GM21367 (cell line): Measurements from ENCODE around the gene GRAMD1A.
"Not testable (repeated sequence)": the region's sequence is repeated elsewhere in the genome, so short reads cannot be mapped to it uniquely, and the experiment has no call there.

Experiments used
- ATAC-seq: cut with Tn5 transposase; IDR thresholded peaks from one replicate; pipeline ENCODE4 v1.9.1; 2021; ENCODE audit not compliant: unreplicated experiment

Gene GRAMD1A

GRCh38 chr19:34999498-35000337 is at the start of gene GRAMD1A:
Gene GRAMD1A, plus strand, starts transcription at chr19:35000323. Its CDS starts 156 bp downstream, at chr19:35000479.
- ATAC-seq, result no peak

DNA sequence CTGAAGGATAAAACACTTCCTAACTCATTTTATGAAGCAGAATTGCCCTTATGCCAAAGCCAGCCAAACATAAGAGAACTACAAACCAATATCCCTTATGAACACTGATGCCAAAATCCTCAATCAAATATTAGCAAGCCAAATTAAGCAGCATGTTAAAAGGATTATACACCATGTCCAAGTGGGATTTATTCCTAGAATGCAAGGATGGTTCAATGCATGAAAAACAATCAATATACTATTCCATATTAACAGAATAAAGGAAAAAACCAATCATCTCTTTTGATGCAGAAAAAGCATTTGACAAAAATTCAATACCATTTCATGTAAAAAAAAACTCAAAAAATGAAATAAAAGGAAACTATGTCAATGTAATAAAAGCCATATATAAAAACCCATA is 47.0 kb upstream of the GRAMD1A start:
- ATAC-seq, result no peak

DNA sequence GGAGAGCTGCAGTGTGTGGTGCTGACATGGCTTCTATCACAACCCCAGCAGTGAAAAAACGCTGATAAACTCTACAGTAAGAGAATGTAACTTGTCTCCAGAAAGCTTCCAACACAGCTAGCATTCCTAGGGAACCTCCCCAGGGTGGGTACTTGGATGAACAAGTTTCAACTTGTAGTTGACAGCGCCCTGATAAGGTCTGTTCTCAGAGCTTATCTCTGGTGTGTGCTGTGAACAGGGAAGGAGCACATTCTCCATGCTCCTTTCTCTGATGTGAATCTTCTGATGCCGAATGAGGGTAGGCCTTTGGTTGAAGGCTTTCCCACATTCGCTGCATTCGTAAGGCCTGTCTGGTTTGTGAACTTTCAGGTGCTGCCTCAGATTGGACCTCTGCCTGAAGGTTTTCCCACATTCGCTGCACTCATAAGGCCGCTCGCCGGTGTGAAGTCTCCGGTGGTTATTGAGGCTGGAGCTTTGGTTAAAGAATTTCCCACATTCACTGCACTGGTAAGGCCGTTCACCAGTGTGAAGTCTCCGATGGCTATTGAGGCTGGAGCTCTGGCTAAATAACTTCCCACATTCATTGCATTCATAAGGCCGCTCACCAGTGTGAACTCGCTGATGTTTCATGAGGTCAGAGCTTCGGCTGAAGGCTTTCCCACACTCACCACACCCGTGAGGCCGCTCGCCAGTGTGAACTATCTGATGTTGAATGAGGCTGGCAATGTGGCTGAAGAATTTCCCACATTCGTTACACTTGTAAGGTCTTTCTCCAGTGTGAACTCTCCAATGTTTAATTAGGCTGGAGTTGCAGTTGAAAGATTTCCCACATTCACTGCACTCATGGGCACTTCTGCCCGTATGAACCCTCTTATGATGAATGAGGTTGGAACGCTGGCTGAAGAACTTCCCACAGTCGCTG is 42.0 kb upstream of the GRAMD1A start:
- ATAC-seq, result no peak

- no peak for ATAC-seq
Observed at GRCh38 chr19:34959021-34959420, 41.1 kb upstream of the GRAMD1A start.

DNA sequence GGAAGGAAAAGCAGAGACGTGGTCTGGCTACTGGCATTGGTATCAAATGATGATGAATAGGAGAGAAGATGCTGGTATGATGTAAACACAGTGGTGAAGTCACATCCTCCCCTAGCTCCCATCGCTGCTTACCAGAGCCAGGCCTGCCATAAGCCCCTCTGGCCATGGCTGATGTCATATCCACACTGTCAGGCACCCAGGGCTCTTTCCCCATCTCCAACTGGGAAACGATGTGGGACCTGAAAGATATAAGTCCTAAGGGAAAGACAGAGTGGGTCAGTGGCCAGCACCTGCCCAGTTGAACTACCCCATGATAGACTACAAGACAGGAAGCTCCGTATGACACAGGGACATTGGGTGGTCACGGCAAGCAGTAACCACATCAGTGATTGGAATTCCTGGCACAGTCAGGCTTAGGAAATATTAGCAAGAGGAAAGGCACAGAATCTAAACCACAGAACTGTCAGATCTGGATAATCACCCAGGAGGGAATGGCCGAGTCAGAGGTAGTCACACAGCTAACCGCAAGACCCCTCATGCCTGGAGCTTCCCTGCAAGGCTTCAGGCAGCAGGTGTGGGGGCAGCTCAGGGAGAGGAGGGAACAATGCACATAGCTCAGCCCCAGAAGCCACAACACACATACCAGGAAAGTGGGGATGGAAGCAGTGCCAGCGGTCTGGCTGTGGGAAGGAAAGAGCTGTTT is 39.9 kb upstream of the GRAMD1A start:
- ATAC-seq, result no peak

GRCh38 chr19:34960940-34961679 is 39.0 kb upstream of the GRAMD1A start:
- ATAC-seq, result no peak

DNA sequence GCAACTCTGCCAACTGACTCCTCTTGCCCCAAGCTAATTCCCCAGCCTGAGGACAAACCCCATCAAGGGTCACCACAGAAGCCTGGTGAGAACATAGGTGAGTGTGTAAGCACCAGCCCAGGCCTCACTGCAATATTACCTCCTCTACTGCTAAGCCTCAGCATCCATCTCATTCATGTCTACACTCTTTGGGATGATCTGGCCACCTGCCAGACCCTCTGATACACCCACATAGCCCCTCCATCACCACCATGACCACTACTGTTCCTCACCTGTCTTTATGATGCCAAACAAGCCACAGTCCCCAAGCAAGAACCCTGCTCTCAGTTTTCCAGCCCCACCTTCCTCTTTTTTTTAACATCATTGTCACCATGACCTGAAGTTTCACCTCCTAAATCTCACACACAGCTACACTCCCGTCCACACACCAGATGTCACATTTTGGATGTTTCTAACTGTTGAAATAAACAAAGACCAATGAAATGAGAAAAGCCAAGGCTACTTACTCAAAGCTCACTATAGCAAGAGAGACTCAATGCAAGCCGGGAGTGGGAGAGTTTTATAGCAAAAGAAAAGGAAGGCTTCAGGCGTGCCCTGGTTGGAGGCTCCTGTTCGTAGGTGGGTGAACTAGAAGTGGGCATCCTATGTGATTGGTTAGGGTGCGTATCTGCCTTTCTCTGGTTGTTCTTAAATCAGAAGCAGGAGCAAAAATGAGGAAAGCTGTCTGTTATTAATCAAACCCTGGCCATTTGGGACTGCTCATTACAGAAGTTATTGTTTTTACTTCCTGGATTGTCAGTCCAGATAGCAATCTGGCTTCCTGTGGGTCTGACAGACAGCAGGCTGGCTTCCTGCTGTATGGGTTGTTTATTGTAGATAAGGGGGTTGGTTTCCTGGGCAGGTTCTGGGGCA is 38.1 kb upstream of the GRAMD1A start:
- ATAC-seq, result no peak

DNA sequence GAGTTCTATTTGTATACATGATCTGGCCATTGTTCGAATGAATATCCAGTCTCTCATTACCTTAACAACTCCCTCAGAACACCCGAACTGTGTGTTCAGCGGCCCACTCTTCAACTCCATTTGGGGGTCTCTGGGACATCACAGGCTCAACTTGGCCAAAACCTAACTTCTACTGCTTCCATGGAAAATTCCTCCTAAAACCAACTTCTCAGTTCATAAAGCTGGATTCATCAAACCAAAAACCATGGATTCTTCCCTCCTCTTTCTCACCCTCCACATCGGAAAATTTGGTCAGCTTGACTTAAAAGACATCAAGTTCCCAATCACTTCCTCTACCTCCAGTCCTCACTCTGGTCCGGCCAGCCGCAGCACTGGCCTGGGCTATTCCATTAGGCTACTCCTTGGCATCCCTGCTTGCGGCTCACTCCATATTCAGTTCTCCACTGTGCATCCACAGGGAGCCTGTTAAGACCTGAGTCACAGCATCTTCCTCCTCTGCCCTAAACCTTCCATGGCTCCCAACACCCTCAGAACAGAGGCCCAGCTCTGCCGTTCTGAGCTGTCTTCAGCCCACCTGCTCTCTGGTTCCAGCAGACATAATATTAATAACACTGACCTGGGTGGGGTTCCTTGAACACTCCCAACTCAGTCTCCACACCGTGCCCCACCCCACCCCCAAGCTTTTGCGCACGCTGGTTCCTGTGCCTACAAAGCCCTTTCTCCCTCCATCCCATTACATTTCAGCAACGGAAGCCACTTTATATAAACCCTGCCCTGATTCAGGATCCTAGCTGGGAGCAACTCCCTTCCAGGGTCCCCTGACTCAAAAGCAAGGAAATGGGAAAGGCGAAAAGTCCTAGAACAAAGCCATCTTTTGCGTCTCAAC is 37.2 kb upstream of the GRAMD1A start:
- ATAC-seq, result no peak

GRCh38 chr19:34963573-34964406 is 36.3 kb upstream of the GRAMD1A start, which contains the start of gene ZNF792:
Gene ZNF792, minus strand, starts transcription at chr19:34964229. Its CDS starts 567 bp downstream, at chr19:34963662.
- ATAC-seq, result peak; percentile 60

- no peak for ATAC-seq
Observed at GRCh38 chr19:34964598-34964997, 35.5 kb upstream of the GRAMD1A start.

DNA sequence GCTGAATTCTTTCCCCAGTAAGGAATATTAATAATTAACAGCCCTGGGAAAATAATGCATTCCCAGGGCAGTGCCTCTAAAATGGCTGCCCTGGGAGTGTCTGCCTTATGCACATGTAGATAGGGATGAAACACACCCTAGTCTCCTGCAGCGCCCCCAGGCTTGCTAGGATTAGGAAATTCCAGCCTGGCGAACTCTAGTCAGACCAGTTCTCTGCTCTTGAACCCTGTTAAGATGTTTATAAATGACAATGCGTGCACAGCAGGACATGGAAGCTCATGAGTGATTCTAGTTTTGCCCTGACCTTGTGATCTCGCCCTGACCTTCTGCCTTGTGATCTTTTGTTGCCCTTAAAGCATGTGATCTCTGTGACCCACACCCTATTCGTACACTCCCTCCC is 34.6 kb upstream of the GRAMD1A start:
- not testable (repeated sequence) for ATAC-seq

- ATAC-seq, result no peak
Observed at GRCh38 chr19:34967551-34967950, 32.6 kb upstream of the GRAMD1A start.

GRCh38 chr19:34969721-34970120 is 30.4 kb upstream of the GRAMD1A start:
- no peak for ATAC-seq

- ATAC-seq, result not testable (repeated sequence)
Observed at GRCh38 chr19:34970185-34970780, 29.8 kb upstream of the GRAMD1A start.

- no peak for ATAC-seq
Observed at GRCh38 chr19:34972163-34972705, 27.9 kb upstream of the GRAMD1A start.

GRCh38 chr19:34974646-34975045 is 25.5 kb upstream of the GRAMD1A start:
- no peak for ATAC-seq

DNA sequence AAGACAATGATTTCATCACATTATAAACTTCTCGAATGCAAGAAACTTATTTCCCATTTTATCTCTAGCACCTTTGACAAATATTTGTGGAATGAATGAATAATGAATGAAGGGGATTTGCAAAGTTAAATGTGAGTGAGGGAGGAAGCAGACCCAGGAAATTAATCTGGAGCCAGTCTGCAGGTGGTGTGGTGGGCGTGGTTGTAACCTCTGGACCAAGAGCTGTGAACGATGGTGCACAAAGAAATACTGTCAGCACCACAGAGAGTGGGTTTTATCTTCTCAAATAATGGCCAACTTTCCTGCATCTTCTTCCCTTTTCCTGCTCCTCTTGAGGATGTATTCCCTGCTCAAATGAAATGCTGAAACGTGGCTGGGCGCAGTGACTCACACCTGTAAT is 25.1 kb upstream of the GRAMD1A start:
- no peak for ATAC-seq
